Cortex of kidney (tissue), 1 donor: ENCODE measurements around the gene FRRS1L.

Experiments
- DNase-seq: peaks from one replicate; lab custom pipeline; 2025; lab: John Stamatoyannopoulos, UW

FRRS1L gene, protein sequence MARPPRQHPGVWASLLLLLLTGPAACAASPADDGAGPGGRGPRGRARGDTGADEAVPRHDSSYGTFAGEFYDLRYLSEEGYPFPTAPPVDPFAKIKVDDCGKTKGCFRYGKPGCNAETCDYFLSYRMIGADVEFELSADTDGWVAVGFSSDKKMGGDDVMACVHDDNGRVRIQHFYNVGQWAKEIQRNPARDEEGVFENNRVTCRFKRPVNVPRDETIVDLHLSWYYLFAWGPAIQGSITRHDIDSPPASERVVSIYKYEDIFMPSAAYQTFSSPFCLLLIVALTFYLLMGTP

GRCh38 chr9:109166771-109167601 is at the start of gene FRRS1L:
TSS of gene FRRS1L (minus strand) at chr9:109167249. CDS start at chr9:109167138, 111 bp downstream.
- DNase-seq = no peak

DNA sequence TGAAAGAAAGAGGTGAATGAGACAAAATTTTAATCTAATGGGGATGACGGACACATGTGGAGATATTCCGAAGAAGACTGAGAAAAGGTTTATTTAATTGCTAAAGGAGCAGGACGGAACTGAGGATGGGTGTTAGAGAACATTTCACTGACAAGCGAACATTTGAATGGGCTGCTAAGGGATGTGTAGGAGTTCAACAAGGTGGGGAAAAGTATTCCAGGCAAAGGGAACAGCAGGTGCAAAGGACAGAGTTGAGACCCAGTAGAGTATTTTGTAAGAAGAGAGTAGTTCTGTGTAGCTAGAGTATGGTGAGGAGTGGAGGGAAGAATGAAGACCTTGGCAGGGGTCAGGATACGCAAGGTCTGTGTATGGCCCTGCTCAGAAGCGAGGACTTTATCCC is 47.4 kb upstream of the FRRS1L start:
- no peak for DNase-seq

DNA sequence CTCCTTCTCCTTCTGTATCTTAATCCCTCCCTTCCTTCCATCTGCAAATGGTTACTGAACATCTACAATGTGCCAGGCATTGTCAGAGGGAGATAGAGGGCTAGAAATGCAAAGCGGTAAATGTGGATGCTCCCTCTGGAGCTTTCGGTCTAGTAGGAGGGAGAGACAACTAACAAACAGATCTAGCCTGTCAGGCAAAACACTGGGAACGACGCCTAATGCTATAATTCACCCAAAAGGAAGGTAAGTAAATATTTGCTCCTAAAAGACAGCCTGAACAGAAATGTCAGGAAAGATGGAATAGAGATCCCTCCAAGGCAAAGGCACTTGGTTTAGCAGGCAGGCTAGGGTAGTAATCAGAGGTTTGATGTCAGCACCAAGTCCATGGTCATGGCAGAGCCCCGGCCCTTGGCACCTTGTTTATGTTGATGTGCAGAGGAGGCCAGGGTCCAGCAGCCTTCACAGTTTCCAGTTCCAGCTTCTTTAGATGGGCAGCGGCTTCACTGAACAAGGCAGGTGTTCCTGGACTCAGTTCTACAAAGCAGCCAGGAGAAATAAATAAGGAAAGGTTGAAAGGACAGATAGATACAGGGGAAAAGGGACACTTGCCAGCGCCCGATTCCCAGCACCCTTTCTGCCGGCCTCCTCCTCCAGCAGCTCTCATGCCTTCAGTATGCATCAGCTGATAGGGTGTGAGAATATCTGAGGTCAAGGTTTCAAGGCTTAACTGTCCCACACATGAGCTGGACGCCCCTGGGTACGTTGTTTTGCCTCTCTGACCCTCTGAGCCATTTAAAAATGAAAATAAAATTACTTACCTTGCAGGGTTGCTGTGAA is 46.5 kb upstream of the FRRS1L start:
- DNase-seq = no peak

- no peak for DNase-seq
Observed at GRCh38 chr9:109212768-109213167, 45.7 kb upstream of the FRRS1L start.

- DNase-seq = no peak
Observed at GRCh38 chr9:109206670-109207069, 39.6 kb upstream of the FRRS1L start.

DNA sequence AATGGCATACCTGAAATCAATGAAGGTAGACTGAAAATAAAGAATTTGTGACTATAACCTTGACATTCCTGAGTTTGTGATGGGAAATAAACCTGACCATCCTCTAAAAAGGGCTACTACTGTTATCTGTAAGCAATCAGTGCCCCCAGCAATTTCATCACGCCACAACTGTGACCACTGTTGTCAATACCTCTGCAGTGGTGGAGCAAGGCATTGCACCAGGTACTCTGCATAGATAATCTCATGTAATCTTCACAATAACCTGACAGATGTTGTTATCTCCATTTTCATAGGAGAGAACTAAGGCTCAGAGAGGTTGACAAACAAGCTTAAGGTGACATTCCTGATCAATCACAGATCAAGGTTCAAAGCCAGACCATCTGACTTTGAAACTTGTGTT is 38.5 kb upstream of the FRRS1L start:
- no peak for DNase-seq

- DNase-seq = no peak
Observed at GRCh38 chr9:109203761-109204360, 36.8 kb upstream of the FRRS1L start.

- DNase-seq = no peak
Observed at GRCh38 chr9:109199676-109200075, 32.6 kb upstream of the FRRS1L start.

GRCh38 chr9:109198736-109199382 is 31.8 kb upstream of the FRRS1L start:
- DNase-seq = no peak

DNA sequence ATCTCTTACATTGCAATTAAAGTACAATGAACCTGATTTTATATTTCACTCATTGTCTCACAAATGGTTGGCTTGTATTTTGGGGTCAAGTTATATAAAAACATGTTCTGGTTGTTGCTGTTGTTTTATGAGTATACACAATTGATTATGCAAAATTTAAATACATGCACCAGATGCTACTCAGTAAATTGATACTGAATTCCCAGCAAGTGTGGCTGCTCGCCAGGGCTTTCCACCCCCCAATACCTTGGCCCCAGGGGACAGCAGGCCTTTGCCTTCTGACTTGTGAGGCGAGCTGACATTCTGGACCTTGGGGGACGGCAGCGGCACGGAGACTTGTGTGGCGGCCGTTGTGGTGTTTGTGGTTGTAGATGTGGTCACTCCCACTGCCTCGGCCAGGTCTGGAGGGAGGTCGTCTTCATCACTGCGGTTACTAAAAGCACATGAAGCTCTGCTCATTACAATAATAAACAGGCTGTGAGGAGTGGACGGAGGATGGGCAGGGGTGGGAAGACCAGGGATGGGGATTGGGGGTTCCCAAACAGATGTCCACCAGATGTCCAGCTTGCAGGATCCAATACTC is 27.0 kb upstream of the FRRS1L start:
- no peak for DNase-seq

DNA sequence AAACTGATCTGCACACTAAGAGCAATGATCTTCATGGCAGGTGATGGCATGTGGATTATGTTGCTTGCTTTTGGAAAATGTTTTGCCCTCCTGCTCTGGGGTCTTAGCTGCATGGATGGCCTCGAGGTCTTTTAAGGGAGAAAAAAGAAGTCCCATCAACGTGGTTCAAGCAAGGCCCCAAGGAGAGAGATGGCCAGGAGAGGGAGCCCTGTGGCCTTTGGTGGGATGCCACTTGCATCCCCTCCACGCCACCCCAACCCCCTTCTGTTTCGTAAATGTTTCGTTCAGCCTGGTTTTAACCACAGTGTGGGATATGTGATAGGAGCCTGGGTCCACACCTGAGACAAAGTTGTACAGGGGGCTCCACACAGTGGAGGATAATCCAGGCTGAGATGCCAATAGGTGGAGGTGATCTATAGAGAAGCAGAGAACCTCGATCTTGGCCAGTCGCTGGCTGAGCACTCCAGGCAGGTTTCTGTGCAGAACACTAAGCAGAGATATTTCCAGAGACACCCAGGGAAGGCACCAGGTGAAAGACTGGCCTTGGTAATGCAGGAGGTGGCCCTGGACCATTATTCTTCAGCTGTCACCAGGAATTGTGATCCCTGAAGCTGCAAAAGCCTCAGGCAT is 25.8 kb upstream of the FRRS1L start:
- no peak for DNase-seq

DNA sequence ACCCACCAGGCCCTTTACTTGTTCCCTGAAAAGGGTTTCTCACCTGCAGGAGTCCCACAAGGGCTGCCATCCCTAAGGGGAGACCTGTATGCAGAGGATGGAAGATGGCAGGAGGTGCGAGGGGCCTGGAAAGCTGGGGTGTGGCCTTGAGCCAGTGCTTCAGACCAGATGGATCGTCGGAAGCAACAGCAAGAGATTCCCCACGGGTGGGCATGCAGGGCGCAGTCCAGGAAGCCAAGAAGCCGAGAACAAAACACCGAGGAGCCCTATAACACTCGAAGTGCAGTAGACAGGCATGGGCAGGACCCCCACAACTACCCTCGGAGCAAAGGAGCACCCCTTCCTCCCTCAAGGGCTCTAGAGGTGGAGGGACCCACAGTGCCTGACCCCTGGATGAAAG is 24.7 kb upstream of the FRRS1L start:
- DNase-seq = no peak

- DNase-seq = no peak
Observed at GRCh38 chr9:109190151-109190550, 23.1 kb upstream of the FRRS1L start.

DNA sequence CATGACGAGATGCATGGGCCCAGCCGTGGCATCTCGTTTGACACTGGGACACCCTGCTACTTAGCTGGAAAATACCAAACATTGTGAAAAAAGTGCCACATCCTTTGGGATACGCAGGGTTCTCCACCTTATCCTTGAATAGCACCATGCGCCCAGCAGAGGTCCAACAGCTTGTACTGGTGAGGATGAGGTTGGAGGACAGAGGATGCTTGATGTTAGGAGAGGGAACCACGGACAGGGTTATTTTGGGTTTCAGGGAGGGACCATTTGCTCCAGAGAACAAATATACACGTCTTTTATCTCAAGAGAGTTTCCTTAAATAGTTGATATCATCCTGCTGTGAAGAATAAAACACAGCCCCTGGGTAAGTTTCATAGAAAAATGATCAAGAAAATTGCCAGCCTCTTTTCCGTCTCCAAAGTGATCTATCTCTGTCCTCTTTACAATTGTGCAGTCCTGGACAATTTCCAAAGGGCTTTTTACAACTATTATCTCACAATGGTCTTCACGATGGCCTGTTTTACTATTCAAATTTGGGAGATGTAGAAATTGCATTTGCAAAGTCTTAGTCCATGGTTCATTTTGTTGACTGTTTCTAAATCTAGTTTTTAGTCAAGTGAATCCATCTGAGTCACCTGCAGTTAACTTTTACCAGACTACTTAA is 19.9 kb upstream of the FRRS1L start:
- DNase-seq = no peak

DNA sequence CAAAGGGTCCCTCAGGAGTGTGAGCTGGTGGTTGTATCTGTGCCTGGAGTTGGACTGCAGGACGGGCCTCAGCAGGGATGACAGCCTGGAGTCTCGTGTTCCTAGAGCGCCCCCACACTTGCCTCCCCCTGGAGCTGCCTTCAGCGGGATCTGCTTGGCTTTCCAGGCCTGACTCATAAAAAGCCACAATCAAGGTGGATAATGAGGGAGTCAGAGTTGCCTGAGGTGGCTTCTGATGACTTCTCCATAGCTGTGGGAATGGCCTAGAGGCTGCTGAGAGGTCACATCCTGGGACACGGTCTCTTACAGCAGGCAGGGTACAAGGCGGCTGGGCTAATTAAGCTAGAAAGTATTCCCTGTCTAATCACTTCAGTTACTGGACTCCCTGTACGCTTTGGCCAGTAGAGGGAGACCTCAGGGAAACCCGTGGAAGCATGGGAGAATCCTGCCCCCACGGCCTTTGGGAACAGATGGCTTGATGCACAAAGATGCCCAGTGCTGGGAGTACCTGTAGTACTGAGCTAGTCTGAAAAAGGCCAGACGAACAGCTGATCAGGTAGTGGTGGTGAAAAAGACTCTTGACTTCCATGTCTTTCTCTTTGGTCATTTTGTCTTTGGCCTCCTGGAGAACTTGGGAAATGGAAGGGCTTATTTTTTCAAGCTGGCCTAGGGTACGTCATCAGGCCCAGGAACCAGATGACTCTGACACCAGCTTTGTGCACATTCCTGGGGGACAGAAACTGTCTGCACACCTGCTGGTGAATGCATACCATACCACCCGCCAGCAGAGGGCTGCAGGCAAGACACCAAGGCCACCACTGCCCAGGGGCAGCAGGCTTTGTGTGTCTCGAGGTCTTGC is 16.1 kb upstream of the FRRS1L start:
- DNase-seq = no peak

GRCh38 chr9:109182550-109182939 is 15.5 kb upstream of the FRRS1L start:
- no peak for DNase-seq

DNA sequence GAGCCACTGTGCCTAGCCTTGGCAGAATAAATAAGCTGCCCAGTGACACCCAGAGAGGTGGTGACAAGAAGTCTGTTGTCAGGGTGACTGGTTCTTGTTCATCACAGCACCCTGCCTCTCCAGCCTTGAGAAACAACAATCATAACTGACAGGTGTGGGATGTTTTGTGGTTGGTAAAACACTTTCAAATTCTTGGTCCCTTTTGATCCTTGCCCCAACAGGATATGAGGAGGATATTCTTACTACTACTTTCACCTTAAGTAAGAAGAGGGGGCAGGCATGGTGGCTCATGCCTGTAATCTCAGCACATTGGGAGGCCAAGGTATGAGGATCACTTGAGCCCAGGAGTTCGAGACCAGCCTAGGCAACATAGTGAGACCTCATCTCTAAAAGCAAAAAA is 14.2 kb upstream of the FRRS1L start:
- no peak for DNase-seq

DNA sequence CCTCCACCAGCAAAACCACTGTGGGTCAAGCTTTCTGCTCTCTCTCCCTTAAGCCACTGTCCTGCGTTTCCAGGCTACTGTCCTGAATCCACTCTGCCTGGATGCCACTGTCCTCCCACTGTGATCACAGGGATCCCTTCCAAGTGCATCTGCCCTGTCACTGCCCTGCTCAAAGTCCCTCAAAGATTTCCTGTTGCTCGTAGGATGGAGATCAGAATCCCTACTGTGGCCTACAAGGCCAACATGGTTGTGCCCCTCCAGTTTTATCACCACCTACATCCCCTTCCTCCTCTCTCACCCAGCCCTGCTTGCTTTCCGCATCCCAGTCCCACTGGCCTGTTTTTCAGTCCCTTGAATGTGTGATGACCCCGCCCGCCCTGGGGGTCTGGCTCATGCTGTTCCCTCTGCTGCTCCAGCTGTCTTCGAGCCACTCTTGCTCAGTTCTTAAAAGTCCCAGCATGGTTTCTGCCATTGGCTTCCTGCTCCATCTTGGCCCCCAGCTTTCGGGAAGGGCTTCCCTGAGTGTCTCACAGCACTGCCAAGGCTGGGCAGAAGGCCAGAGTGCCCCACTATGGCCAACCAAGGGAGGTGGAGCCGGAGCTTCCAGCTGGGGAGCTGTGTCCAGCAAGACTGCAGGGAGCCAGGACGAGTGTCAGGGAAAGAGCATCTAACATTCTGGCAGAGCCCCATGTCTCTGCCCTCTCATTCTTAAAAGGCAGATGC is 12.9 kb upstream of the FRRS1L start:
- no peak for DNase-seq

- no peak for DNase-seq
Observed at GRCh38 chr9:109176963-109177362, 9.9 kb upstream of the FRRS1L start.
